Smooth muscle cell of the brain vasculature (primary cell): ENCODE measurements around the gene ASS1.
"Not testable (repeated sequence)": the region's sequence is repeated elsewhere in the genome, so short reads cannot be mapped to it uniquely, and the experiment has no call there.

ENCODE experiments used
- DNase-seq: peaks from one replicate; pipeline ENCODE4 v3.0.0-alpha.2; 2012; ENCODE audit warnings: low read depth, low spot score

Gene ASS1

GRCh38 chr9:130444565-130445221, at the start of gene ASS1:
Gene ASS1, plus strand, starts transcription at chr9:130444961. Its CDS starts 7,268 bp downstream, at chr9:130452229.
- no peak for DNase-seq

GRCh38 chr9:130395810-130396435, 48.8 kb upstream of the ASS1 start:
- no peak for DNase-seq

GRCh38 chr9:130396581-130396980, 48.2 kb upstream of the ASS1 start:
- DNase-seq = no peak

GRCh38 chr9:130398487-130399240, 46.1 kb upstream of the ASS1 start:
- no peak for DNase-seq

GRCh38 chr9:130399768-130400167, 45.0 kb upstream of the ASS1 start:
- DNase-seq = no peak

- DNase-seq = no peak
Measured at GRCh38 chr9:130400870-130401269, 43.9 kb upstream of the ASS1 start.

GRCh38 chr9:130401742-130402141, 43.0 kb upstream of the ASS1 start:
- DNase-seq = not testable (repeated sequence)

GRCh38 chr9:130402243-130402642, 42.5 kb upstream of the ASS1 start:
- no peak for DNase-seq

GRCh38 chr9:130402645-130403440, 41.9 kb upstream of the ASS1 start:
- DNase-seq = no peak

- DNase-seq = no peak
Measured at GRCh38 chr9:130405657-130406257, 39.0 kb upstream of the ASS1 start.

- DNase-seq = no peak
Measured at GRCh38 chr9:130406278-130406895, 38.4 kb upstream of the ASS1 start.

GRCh38 chr9:130407916-130408663, 36.7 kb upstream of the ASS1 start:
- DNase-seq = no peak

GRCh38 chr9:130408669-130409068, 36.1 kb upstream of the ASS1 start:
- no peak for DNase-seq

- DNase-seq = no peak
Measured at GRCh38 chr9:130409246-130409645, 35.5 kb upstream of the ASS1 start.

- DNase-seq = no peak
Measured at GRCh38 chr9:130410443-130410842, 34.3 kb upstream of the ASS1 start.

- no peak for DNase-seq
Measured at GRCh38 chr9:130411566-130411915, 33.2 kb upstream of the ASS1 start.

- DNase-seq = no peak
Measured at GRCh38 chr9:130414081-130414731, 30.6 kb upstream of the ASS1 start.

GRCh38 chr9:130414910-130415746, 29.6 kb upstream of the ASS1 start:
- DNase-seq = no peak

GRCh38 chr9:130417602-130418001, 27.2 kb upstream of the ASS1 start:
- DNase-seq = no peak
